BJ (cell line): Measurements from ENCODE around the gene POLR3A. TPM values are rescaled to one million over a fixed set of nuclear protein-coding genes. Genes with fewer than 3 reads are reported as not detected.

ENCODE experiments used
- CTCF ChIA-PET: fragments of 350-600 bp; formaldehyde crosslinking; extraction: SDS; loops from one replicate; lab custom pipeline; 2021; ENCODE audit warnings: antibody characterized with exemption, inconsistent platforms; lab: Yijun Ruan, JAX
- POLR2A ChIA-PET: fragments of 300-600 bp; sonication (Branson Sonifier 250); formaldehyde crosslinking; extraction: SDS; loops from one replicate; lab custom pipeline; 2021; ENCODE audit warnings: antibody characterized with exemption; lab: Charles Lee
- DNase-seq: peaks from one replicate; pipeline ENCODE4 v3.0.0-alpha.2; 2011; ENCODE audit warnings: low read depth
- H3K27me3 ChIP-seq: 2 replicates; pipeline ENCODE4 v1.6.0; 2011; ENCODE audit warnings: low read length; ENCODE audit not compliant: control insufficient read depth, insufficient read depth
- H3K36me3 ChIP-seq: 2 replicates; pipeline ENCODE4 v1.5.1; 2011; ENCODE audit warnings: low read length; ENCODE audit not compliant: control insufficient read depth, insufficient read depth
- H3K4me3 ChIP-seq: 2 replicates; pipeline ENCODE4 v1.5.1; 2011; ENCODE audit warnings: low read depth, mild to moderate bottlenecking, control low read depth, low read length
- CTCF ChIP-seq: IDR thresholded peaks from 2 replicates; pipeline ENCODE4 v1.5.1; 2011; ENCODE audit warnings: low read depth, mild to moderate bottlenecking, control low read depth, inconsistent platforms, low read length, moderate library complexity; ENCODE audit not compliant: insufficient read depth
- polyA plus RNA-seq: library from polyadenylated mRNA; depleted of rRNA; stranded (reverse); fragments of >200 nt; gene quantifications from 2 replicates; pipeline ENCODE4 v1.2.3, GENCODE V29; 2011

Gene POLR3A
- polyA plus RNA-seq, 1 experiment = 12.7 TPM

DNA sequence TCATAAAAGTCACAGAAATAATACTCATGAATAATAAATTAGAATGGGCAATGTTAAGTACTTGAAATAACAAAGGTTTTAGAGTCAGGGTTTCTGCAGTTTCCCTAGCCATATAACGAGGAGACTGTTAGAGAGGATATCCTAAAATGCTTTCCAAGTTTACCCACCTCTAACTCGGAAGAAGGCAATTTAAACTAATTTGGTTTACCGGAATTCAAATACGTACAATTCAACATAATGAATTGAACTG is 4.0 kb upstream of the POLR3A start:
- CTCF ChIA-PET = no interaction called here
- POLR2A ChIA-PET = no interaction called here

DNA sequence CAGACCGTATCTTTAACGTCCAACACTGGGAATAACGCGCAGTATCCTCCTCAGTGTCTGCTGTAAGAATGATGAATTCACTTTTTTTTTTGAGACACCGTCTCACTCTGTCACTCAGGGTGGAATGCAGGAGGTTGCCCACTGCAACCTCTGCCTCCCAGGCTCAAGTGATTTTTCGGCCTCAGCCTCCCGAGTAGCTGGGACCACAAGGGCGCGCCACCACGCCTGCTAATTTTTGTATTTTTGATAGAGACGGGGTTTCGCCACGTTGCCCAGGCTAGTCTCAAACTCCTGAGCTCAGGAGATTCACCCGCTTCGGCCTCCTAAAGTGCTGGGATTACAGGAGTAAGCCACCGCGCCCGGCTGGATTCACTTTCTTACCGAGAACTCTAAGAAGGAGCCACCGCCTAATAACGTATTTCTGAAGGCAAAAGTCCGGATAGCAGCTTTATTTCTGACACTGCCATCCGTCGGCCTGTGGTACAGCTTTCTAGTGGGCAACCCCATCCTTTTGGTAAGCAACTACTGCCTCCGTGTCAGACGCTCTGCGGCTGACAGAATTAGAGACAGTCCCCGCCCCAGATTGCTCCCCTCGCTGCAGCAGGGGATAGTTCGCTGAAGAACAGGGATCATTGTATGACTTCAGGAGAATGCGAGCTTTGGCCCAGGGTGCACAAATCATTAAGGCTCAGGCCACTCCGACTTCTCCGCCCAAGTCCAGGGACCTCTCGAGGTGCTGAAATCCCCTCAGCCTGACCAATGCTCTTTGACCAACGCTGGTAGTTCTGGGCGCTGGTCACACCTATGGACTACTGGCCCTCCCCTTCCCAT is 662 bp downstream of the POLR3A start:
- POLR2A ChIA-PET = no interaction called here
- CTCF ChIA-PET = interaction anchor here (0.7 to 3.3 kb wide), 3 partner anchors 9 to 182 kb away, joined by 3 to 14 read pairs (median 5); no protein-coding TSS in a partner anchor
- no peak for DNase-seq
- peaks cover 5% of the 10 kb centered on the region for H3K36me3 ChIP-seq
- no peak for TF ChIP-seq CTCF
- H3K4me3 ChIP-seq = peak overlapping the region; percentile 99
- H3K27me3 ChIP-seq = no peaks in the 10 kb centered on the region

More for the DNA sequence above, 4.0 kb upstream of the POLR3A start:
- H3K27me3 ChIP-seq = no peaks in the 10 kb centered on the region
- peak overlapping the region; percentile 39 for H3K4me3 ChIP-seq
- TF ChIP-seq CTCF = no peak
- H3K36me3 ChIP-seq = peaks cover 13% of the 10 kb centered on the region
- DNase-seq = no peak

- DNase-seq = no peak
- ChIA-PET POLR2A (no interaction called here), CTCF (no interaction called here)
- no peaks in the 10 kb centered on the region for H3K27me3 ChIP-seq
- H3K4me3 ChIP-seq = no peak overlapping the region
- no peak for TF ChIP-seq CTCF
- peaks cover 16% of the 10 kb centered on the region for H3K36me3 ChIP-seq
Measured at GRCh38 chr10:78025685-78026364, 3.5 kb downstream of the POLR3A start.

DNA sequence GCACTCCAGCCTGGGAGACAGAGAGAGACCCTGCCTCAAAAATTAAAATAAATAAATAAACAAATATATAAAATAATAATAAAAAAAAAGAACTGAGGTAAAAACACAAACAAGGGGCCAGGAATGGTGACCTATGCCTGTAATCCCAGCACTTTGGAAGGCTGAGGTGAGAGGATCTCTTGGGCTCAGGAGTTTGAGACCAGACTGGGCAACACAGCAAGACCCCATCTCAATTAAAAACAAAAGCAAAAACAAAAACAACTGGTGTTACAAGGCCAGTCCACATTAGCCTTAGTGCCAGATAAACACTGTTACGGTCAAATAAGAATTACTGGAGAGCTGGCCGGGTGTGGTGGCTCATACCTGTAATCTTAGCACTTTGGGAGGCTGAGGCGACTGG is 5.6 kb downstream of the POLR3A start:
- TF ChIP-seq CTCF = no peak
- peaks cover 23% of the 10 kb centered on the region for H3K36me3 ChIP-seq
- H3K4me3 ChIP-seq = no peak overlapping the region
- H3K27me3 ChIP-seq = no peaks in the 10 kb centered on the region
- ChIA-PET POLR2A (no interaction called here), CTCF (no interaction called here)
- no peak for DNase-seq

DNA sequence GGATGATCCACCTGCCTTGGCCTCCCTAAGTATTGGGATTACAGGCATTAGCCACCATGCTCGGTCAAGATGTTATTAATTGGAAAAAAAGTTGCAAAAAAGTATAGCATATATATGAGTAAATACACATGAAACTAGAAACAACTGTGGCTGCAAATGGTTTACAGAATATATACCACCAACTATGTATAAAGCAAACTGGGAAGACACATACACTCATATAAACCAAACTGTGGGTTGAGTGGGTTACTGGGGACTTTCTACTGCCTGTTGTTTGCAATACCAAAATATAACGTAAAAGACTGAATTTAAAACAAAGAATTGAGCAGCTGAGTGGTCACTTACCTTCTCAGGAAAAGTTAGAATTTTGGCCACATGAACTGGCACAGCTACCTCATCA is 8.1 kb downstream of the POLR3A start:
- POLR2A ChIA-PET = no interaction called here
- CTCF ChIA-PET = interaction anchor here (0.7 to 1.3 kb wide), 2 partner anchors 21 to 52 kb away, joined by 3 to 5 read pairs; no protein-coding TSS in a partner anchor
- DNase-seq = no peak
- no peaks in the 10 kb centered on the region for H3K27me3 ChIP-seq
- H3K36me3 ChIP-seq = peaks cover 31% of the 10 kb centered on the region
- no peak overlapping the region for H3K4me3 ChIP-seq
- no peak for TF ChIP-seq CTCF
